Measurements from ENCODE around the gene PATE2. TPM values are rescaled to one million over a fixed set of nuclear protein-coding genes. Genes with fewer than 3 reads are reported as not detected.

PATE2 gene
- total RNA-seq, result not detected

GRCh38 chr11:125778728-125779127, at the start of gene PATE2:
TSS of gene PATE2 (minus strand) at chr11:125778828. CDS start at chr11:125778773, 55 bp downstream.
- no peak for DNase-seq

- DNase-seq, result no peak
Measured at GRCh38 chr11:125807909-125808308, 29.3 kb upstream of the PATE2 start.

- no peak for DNase-seq
Measured at GRCh38 chr11:125802387-125802786, 23.8 kb upstream of the PATE2 start.

GRCh38 chr11:125799808-125800207, 21.2 kb upstream of the PATE2 start:
- no peak for DNase-seq

GRCh38 chr11:125797641-125798040, 19.0 kb upstream of the PATE2 start:
- no peak for DNase-seq

GRCh38 chr11:125790825-125791224, 12.2 kb upstream of the PATE2 start:
- DNase-seq, result no peak

- no peak for DNase-seq
Measured at GRCh38 chr11:125787827-125788226, 9.2 kb upstream of the PATE2 start, which contains the start of gene PATE3. TSS of gene PATE3 (plus strand) at chr11:125788127. CDS start at chr11:125788152, 25 bp downstream.

- no peak for DNase-seq
Measured at GRCh38 chr11:125784678-125785077, 6.0 kb upstream of the PATE2 start.

GRCh38 chr11:125777309-125777708, 1.3 kb downstream of the PATE2 start:
- DNase-seq, result no peak

- DNase-seq, result no peak
Measured at GRCh38 chr11:125773516-125773915, 5.1 kb downstream of the PATE2 start.

GRCh38 chr11:125772834-125773505, 5.7 kb downstream of the PATE2 start:
- DNase-seq, result no peak

GRCh38 chr11:125770583-125770982, 8.0 kb downstream of the PATE2 start:
- no peak for DNase-seq

GRCh38 chr11:125768336-125769046, 10.1 kb downstream of the PATE2 start:
- no peak for DNase-seq

- DNase-seq, result no peak
Measured at GRCh38 chr11:125766251-125766650, 12.4 kb downstream of the PATE2 start.

GRCh38 chr11:125763483-125763882, 15.1 kb downstream of the PATE2 start:
- no peak for DNase-seq

GRCh38 chr11:125762445-125762844, 16.2 kb downstream of the PATE2 start:
- no peak for DNase-seq

GRCh38 chr11:125756050-125756449, 22.6 kb downstream of the PATE2 start:
- no peak for DNase-seq

GRCh38 chr11:125750629-125751028, 28.0 kb downstream of the PATE2 start:
- DNase-seq, result no peak

- no peak for DNase-seq
Measured at GRCh38 chr11:125745979-125746378, 32.6 kb downstream of the PATE2 start, which contains the start of gene PATE1. TSS of gene PATE1 (plus strand) at chr11:125746279. CDS start at chr11:125746305, 26 bp downstream.

GRCh38 chr11:125743681-125744080, 34.9 kb downstream of the PATE2 start:
- no peak for DNase-seq

- no peak for DNase-seq
Measured at GRCh38 chr11:125740617-125741016, 38.0 kb downstream of the PATE2 start.

GRCh38 chr11:125728969-125729368, 49.7 kb downstream of the PATE2 start:
- no peak for DNase-seq
